K562 (cell line): ENCODE data around the gene PPAT. TPM values are rescaled to one million over a fixed set of nuclear protein-coding genes. Genes with fewer than 3 reads are reported as not detected.

Experiments
- ATAC-seq: fragments of 200-7000 bp; cut with Tn5 transposase; 3 replicates; pipeline ENCODE4 v1.9.1; 2020; ENCODE audit warnings: moderate library complexity
- BruUV-seq: library from RNA; stranded (reverse); fragments of 400-500 nt; replicated peaks from 2 replicates; lab custom pipeline; 2021; lab: Mats Ljungman, UMichigan
- CTCF ChIA-PET: fragments of 300-600 bp; formaldehyde crosslinking; extraction: SDS; loops from one replicate; lab custom pipeline; 2021; ENCODE audit warnings: low intra/inter-chr PET ratio; lab: Yijun Ruan, JAX
- POLR2A ChIA-PET: fragments of 300-600, 350-650 bp; sonication (Branson Sonifier 250); formaldehyde crosslinking; extraction: SDS; loops from one replicate; lab custom pipeline; 2021; ENCODE audit warnings: antibody characterized with exemption, inconsistent platforms; lab: Yijun Ruan, JAX
- DNase-seq, 4 experiments: peaks; one replicate each; pipeline versions ENCODE4 v3.0.0 to v3.0.0-alpha.2; 2011 to 2018; ENCODE audit warnings: low spot score in 3 of 4, mixed read lengths in 3 of 4; ENCODE audit errors: extremely low read depth in 1 of 4
- FAIRE-seq: peaks from 2 replicates; lab custom pipeline; 2011; peaks lifted over from hg19 to GRCh38; lab: Jason Lieb, UNC
- H2AFZ ChIP-seq: 2 replicates; pipeline ENCODE4 v1.6.0; 2011; ENCODE audit warnings: low read depth, low read length, control low read depth, inconsistent platforms
- H3K27ac ChIP-seq: fragments of 200-600 bp; 3 replicates; pipeline ENCODE4 v1.8.0; 2011; ENCODE audit warnings: low read depth, mild to moderate bottlenecking, control low read depth, inconsistent platforms, low read length, moderate library complexity, mixed read lengths; ENCODE audit errors: extremely low read depth
- H3K27me3 ChIP-seq, 2 experiments: fragments of 300-600 bp in 1 of 2; 2 replicates in 1 of 2; 3 replicates in 1 of 2; pipeline versions ENCODE4 v1.6.0 to v1.8.0; 2011; ENCODE audit warnings: inconsistent platforms in 2 of 2, low read length in 2 of 2, mild to moderate bottlenecking in 1 of 2, mixed read lengths in 1 of 2, moderate library complexity in 1 of 2; ENCODE audit not compliant: control insufficient read depth in 2 of 2, insufficient read depth in 2 of 2
- H3K36me3 ChIP-seq: fragments of 300-600 bp; 3 replicates; pipeline ENCODE4 v1.8.0; 2011; ENCODE audit warnings: mild to moderate bottlenecking, low read length, inconsistent platforms; ENCODE audit not compliant: control insufficient read depth, insufficient read depth
- H3K4me1 ChIP-seq, 2 experiments: fragments of 200-600 bp in 1 of 2; replicated peaks in 1 of 2; 2 replicates in 1 of 2; 3 replicates in 1 of 2; pipeline versions ENCODE4 v1.5.1 to v1.8.0; 2011; ENCODE audit warnings: inconsistent platforms in 2 of 2, low read length in 2 of 2, mild to moderate bottlenecking in 1 of 2, mixed read lengths in 1 of 2, moderate library complexity in 1 of 2; ENCODE audit not compliant: control insufficient read depth in 2 of 2, insufficient read depth in 2 of 2
- H3K4me2 ChIP-seq: 2 replicates; pipeline ENCODE4 v1.6.1; 2011; ENCODE audit warnings: low read length, control low read depth, inconsistent platforms, mixed read lengths; ENCODE audit not compliant: insufficient read depth
- H3K4me3 ChIP-seq: fragments of 200-600 bp; sonication (generic), shearing (Covaris generic); 2 replicates; pipeline ENCODE4 v1.5.1; 2016; ENCODE audit warnings: control low read depth, inconsistent platforms
- H3K79me2 ChIP-seq: fragments of 200-600 bp; 3 replicates; pipeline ENCODE4 v1.8.0; 2011; ENCODE audit warnings: low read length, inconsistent platforms; ENCODE audit not compliant: control insufficient read depth, insufficient read depth
- H3K9ac ChIP-seq, 2 experiments: 2 replicates each; pipeline versions ENCODE4 v1.6.0 to v1.6.1; 2011; ENCODE audit warnings: low read depth in 2 of 2, low read length in 2 of 2, control low read depth in 1 of 2, inconsistent platforms in 1 of 2, mild to moderate bottlenecking in 1 of 2, mixed read lengths in 1 of 2; ENCODE audit not compliant: insufficient read depth in 1 of 2
- H3K9me1 ChIP-seq: one replicate; pipeline ENCODE4 v1.6.0; 2011; ENCODE audit warnings: inconsistent platforms, mild to moderate bottlenecking, low read length, moderate library complexity; ENCODE audit not compliant: control insufficient read depth, insufficient read depth
- H3K9me3 ChIP-seq: replicated peaks from 2 replicates; pipeline ENCODE4 v1.5.1; 2011; ENCODE audit warnings: low read depth, low read length, inconsistent platforms; ENCODE audit not compliant: control insufficient read depth, insufficient read depth
- H4K20me1 ChIP-seq: replicated peaks from 2 replicates; pipeline ENCODE4 v1.6.1; 2011; ENCODE audit warnings: low read length, inconsistent platforms, mixed read lengths; ENCODE audit not compliant: control insufficient read depth, insufficient read depth
- BDP1 ChIP-seq: IDR thresholded peaks from 3 replicates; pipeline ENCODE4 v1.6.1; 2011; ENCODE audit not compliant: insufficient read length, insufficient read depth
- FOXA3 ChIP-seq, 2 experiments: fragments of 450-650 bp in 1 of 2; sonication (generic) in 1 of 2; formaldehyde crosslinking; IDR thresholded peaks in 1 of 2; conservative IDR thresholded peaks in 1 of 2; 2 replicates each; pipeline versions ENCODE4 v1.4.0 to v1.8.0; 2020 to 2022; ENCODE audit warnings: mild to moderate bottlenecking in 2 of 2, missing genetic modification reagents in 1 of 2
- HDAC2 ChIP-seq: fragments of 450-650 bp; IDR thresholded peaks from 2 replicates; pipeline ENCODE4 v1.6.1; 2016; ENCODE audit warnings: mild to moderate bottlenecking
- HDAC3 ChIP-seq: fragments of 450-650 bp; IDR thresholded peaks from 2 replicates; pipeline ENCODE4 v1.6.1; 2018; ENCODE audit warnings: borderline replicate concordance, mild to moderate bottlenecking, moderate library complexity; ENCODE audit not compliant: partially characterized antibody
- STAT5A ChIP-seq: IDR thresholded peaks from 2 replicates; pipeline ENCODE4 v1.6.1; 2012; ENCODE audit warnings: low read length, inconsistent platforms, borderline replicate concordance
- TCF7L2 ChIP-seq: fragments of 150-350 bp; IDR thresholded peaks from 2 replicates; pipeline ENCODE4 v1.6.1; 2016; ENCODE audit warnings: low read depth, mild to moderate bottlenecking, low read length, moderate library complexity
- ZC3H8 ChIP-seq: fragments of 450-650 bp; IDR thresholded peaks from 2 replicates; pipeline ENCODE4 v1.6.1; 2017
- ZNF224 ChIP-seq: sonication (generic); formaldehyde crosslinking; IDR thresholded peaks from 2 replicates; pipeline ENCODE4 v1.8.0; 2022; ENCODE audit warnings: mild to moderate bottlenecking, missing genetic modification reagents
- ZZZ3 ChIP-seq: fragments of 450-650 bp; IDR thresholded peaks from 2 replicates; pipeline ENCODE4 v1.6.1; 2016; ENCODE audit warnings: antibody characterized with exemption, mild to moderate bottlenecking, moderate library complexity
- WGBS: fragments of 100-300 bp; shearing (Covaris generic); methylation state at CpG from one replicate; pipeline ENCODE4 v1.1.6; 2016; ENCODE audit warnings: low coverage, mixed read lengths; ENCODE audit not compliant: insufficient coverage; ENCODE audit errors: missing lambda C conversion rate; 5-methylcytosine and 5-hydroxymethylcytosine counted together
- in situ Hi-C: fragments of 300-500 bp; cut with MboI; formaldehyde crosslinking; loops from 4 replicates; pipeline ENCODE4 v1.15.0; 2018; ENCODE audit warnings: inconsistent platforms, mixed read lengths
- intact Hi-C: fragments of 100-400 bp; cut with micrococcal nuclease; formaldehyde crosslinking; loops from 2 replicates; pipeline ENCODE4 v1.14.2; 2022
- polyA plus RNA-seq, 8 experiments: library from polyadenylated mRNA; depleted of rRNA in 4 of 8; stranded (reverse) in 5 of 8; unstranded in 3 of 8; fragments of >200 nt; fragmentation: Nextera tagmentation in 2 of 8; fragmentation: Illumina TruSeq in 1 of 8; extraction: Ambion mirVana in 2 of 8; extraction: Trizol in 1 of 8; gene quantifications; 2 replicates each; pipeline versions ENCODE4 v1.2.1 to v1.2.3, GENCODE V29; 2011 to 2014; ENCODE audit warnings: inconsistent platforms in 1 of 8, missing spikeins in 1 of 8
- total RNA-seq, 7 experiments: library from RNA; depleted of rRNA in 6 of 7; stranded (reverse); fragments of >200 nt in 6 of 7; fragmentation: Illumina TruSeq in 2 of 7; extraction: Trizol in 2 of 7; gene quantifications; 2 replicates each; pipeline versions ENCODE4 v1.2.1 to v1.2.3, GENCODE V29; 2011 to 2021; ENCODE audit warnings: low replicate concordance in 1 of 7
- TF ChIP-seq, protein P1 (sequence below), 2 experiments: IDR thresholded peaks; 2 replicates each; pipeline ENCODE4 v1.6.1; 2011; ENCODE audit warnings: borderline replicate concordance in 1 of 2, control low read depth in 1 of 2, low read depth in 1 of 2, low read length in 1 of 2, mild to moderate bottlenecking in 1 of 2, mixed read lengths in 1 of 2, moderate library complexity in 1 of 2; ENCODE audit not compliant: insufficient read depth in 1 of 2, insufficient read length in 1 of 2, poor library complexity in 1 of 2, severe bottlenecking in 1 of 2; ENCODE audit errors: extremely low read depth in 1 of 2
- TF ChIP-seq, protein P2 (sequence below), 2 experiments: fragments of 450-650 bp in 1 of 2; sonication (generic) in 1 of 2; formaldehyde crosslinking; conservative IDR thresholded peaks; 2 replicates each; pipeline versions ENCODE4 v1.4.0 to v1.8.1; 2020 to 2022; ENCODE audit warnings: mild to moderate bottlenecking in 1 of 2, missing genetic modification reagents in 1 of 2
- TF ChIP-seq, protein P3 (sequence below), 2 experiments: IDR thresholded peaks in 1 of 2; conservative IDR thresholded peaks in 1 of 2; 2 replicates each; pipeline ENCODE4 v1.6.1; 2016; ENCODE audit warnings: low read depth in 2 of 2, mild to moderate bottlenecking in 1 of 2, missing compliant biosample characterization in 1 of 2, missing genetic modification characterization in 1 of 2, moderate library complexity in 1 of 2
- TF ChIP-seq, protein P4 (sequence below), 2 experiments: fragments of 450-650 bp; IDR thresholded peaks; 2 replicates each; pipeline ENCODE4 v1.6.1; 2016

PPAT gene
- total and polyA plus RNA-seq, 9 of the 15 experiments (the other 6 are each of a cell fraction or from before 2014, with no cell fraction given) = 36.2 to 75.8 (median 55.5) TPM

DNA sequence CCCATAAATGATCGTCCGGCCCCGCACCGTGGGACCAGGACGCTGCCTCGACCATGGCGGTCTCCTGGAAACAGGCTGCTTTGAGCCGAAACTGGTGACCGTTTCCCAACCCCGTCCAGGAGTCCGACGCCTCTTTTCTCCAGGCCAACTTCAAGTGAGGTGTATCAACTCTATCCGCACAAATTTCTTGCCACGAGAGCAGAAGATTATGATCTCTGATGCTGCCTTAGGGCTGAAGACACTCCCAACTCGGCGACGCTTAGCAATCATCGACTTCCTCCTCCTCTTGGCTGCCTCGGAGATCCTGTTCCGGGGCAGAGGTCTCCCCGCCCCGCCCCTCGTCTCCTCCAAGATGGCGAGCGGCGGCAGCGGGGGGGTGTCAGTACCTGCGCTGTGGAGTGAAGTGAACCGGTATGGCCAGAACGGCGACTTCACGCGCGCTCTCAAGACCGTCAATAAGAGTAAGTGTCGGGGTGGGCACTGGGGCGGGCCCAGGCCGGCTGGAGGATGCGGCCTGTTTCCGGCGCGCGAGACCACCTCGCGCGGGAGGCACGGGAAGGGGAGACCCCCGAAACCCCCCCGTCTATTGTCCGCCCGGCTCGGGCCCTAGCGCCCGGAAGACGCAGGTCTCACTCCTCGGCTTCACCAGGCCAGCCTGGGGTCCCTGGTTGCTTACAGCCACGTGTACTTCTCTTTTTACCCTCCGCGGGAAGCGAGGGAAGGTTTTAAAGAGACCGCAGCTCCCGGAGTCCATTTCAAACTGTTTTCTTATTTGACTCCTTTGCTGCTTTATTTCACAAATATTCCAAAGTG is 32.1 kb upstream of the PPAT start, which contains the start of gene SRP72:
SRP72 (plus strand) TSS at position 334 of the 813 bp plus-strand sequence; CDS start at position 353, 19 bp downstream.
- in situ Hi-C loops = no loop called here
- Histone ChIP-seq H3K27ac (peak within 1 kb of the TSS; percentile 99), H4K20me1 (peaks cover 4% of the 10 kb centered on the region; the same call in 1 of the 2 replicates), H3K4me3 (peak within 1 kb of the TSS; percentile 95), H3K9ac (peak within 1 kb of the TSS; percentile 97 to 100), H3K79me2 (peaks cover 78% of the 10 kb centered on the region), H3K9me3 (no peaks in the 10 kb centered on the region), H3K36me3 (peaks cover 55% of the 10 kb centered on the region), H3K27me3 (no peaks in the 10 kb centered on the region), H3K4me2 (peak within 1 kb of the TSS; percentile 97), H2AFZ (peak within 1 kb of the TSS; percentile 91), H3K4me1 (peaks cover 0 to 15% of the 10 kb centered on the region in 2 experiments; a peak in 3 of 5 replicates), H3K9me1 (no peaks in the 10 kb centered on the region)
- FAIRE-seq (peak; percentile 92), DNase-seq (peak; percentile 87 to 96 (median 90)), ATAC-seq (peak; percentile 89)
- CTCF ChIA-PET = interaction anchor here (1.3 kb wide), 1 partner anchor 77 kb away, joined by 3 read pairs; no protein-coding TSS in a partner anchor
- under 1% methylated on average over 47 of the region's 62 CpGs for WGBS
- POLR2A ChIA-PET = interaction anchor here (0.6 to 3.7 kb wide), 11 partner anchors 8 to 80 kb away, joined by 3 to 47 read pairs (median 7); partner anchors contain the start of genes PAICS and PPAT
- intact Hi-C loops = loop anchor here (2.0 to 5.0 kb wide), 3 partner anchors 33 to 80 kb away; partner anchors contain the start of genes AASDH and PPAT
- BruUV-seq = no TSS peak
- TF ChIP-seq STAT5A (no peak), ZZZ3 (no peak), HDAC2 (no peak; the same call in 1 of the 2 replicates), HDAC3 (no peak), BDP1 (no peak), FOXA3 (CRISPR knock-in tag; conservative IDR thresholded peaks at IDR 0.05 in 1 of 2, IDR thresholded peaks at IDR 0.05 in 1 of 2) (0 out of 4 replicates have a peak, but pooled peaks of 1 of the 2 experiments have one; percentile 56), TCF7L2 (no peak), ZNF224 (CRISPR knock-in tag) (no peak), ZC3H8 (no peak)
- TF ChIP-seq, protein P1, sequence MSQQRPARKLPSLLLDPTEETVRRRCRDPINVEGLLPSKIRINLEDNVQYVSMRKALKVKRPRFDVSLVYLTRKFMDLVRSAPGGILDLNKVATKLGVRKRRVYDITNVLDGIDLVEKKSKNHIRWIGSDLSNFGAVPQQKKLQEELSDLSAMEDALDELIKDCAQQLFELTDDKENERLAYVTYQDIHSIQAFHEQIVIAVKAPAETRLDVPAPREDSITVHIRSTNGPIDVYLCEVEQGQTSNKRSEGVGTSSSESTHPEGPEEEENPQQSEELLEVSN (IDR thresholded peaks at IDR 0.05; ENCODE audit: borderline replicate concordance in 1 of 2, extremely low read depth in 1 of 2, insufficient read depth in 1 of 2, insufficient read length in 1 of 2, low read depth in 1 of 2, low read length in 1 of 2, poor library complexity in 1 of 2, severe bottlenecking in 1 of 2) = peak in 1 of 2 experiments; percentile 44
- TF ChIP-seq, protein P2, sequence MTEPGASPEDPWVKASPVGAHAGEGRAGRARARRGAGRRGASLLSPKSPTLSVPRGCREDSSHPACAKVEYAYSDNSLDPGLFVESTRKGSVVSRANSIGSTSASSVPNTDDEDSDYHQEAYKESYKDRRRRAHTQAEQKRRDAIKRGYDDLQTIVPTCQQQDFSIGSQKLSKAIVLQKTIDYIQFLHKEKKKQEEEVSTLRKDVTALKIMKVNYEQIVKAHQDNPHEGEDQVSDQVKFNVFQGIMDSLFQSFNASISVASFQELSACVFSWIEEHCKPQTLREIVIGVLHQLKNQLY (CRISPR knock-in tag; conservative IDR thresholded peaks at IDR 0.05) = no peak
- TF ChIP-seq, protein P3, sequence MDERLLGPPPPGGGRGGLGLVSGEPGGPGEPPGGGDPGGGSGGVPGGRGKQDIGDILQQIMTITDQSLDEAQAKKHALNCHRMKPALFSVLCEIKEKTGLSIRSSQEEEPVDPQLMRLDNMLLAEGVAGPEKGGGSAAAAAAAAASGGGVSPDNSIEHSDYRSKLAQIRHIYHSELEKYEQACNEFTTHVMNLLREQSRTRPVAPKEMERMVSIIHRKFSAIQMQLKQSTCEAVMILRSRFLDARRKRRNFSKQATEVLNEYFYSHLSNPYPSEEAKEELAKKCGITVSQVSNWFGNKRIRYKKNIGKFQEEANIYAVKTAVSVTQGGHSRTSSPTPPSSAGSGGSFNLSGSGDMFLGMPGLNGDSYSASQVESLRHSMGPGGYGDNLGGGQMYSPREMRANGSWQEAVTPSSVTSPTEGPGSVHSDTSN (CRISPR knock-in tag; IDR thresholded peaks at IDR 0.05; ENCODE audit: low read depth) = no peak
- TF ChIP-seq, protein P3 (tag; conservative IDR thresholded peaks at IDR 0.05; ENCODE audit: low read depth) = no peak
- TF ChIP-seq, protein P4, sequence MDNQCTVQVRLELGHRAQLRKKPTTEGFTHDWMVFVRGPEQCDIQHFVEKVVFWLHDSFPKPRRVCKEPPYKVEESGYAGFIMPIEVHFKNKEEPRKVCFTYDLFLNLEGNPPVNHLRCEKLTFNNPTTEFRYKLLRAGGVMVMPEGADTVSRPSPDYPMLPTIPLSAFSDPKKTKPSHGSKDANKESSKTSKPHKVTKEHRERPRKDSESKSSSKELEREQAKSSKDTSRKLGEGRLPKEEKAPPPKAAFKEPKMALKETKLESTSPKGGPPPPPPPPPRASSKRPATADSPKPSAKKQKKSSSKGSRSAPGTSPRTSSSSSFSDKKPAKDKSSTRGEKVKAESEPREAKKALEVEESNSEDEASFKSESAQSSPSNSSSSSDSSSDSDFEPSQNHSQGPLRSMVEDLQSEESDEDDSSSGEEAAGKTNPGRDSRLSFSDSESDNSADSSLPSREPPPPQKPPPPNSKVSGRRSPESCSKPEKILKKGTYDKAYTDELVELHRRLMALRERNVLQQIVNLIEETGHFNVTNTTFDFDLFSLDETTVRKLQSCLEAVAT (IDR thresholded peaks at IDR 0.05) = peak; percentile 10 to 84; a peak in 3 of 4 replicates
